Motor neuron (in vitro differentiated cells): ENCODE data around the gene CACFD1. TPM values are rescaled to one million over a fixed set of nuclear protein-coding genes. Genes with fewer than 3 reads are reported as not detected.
"Not testable (repeated sequence)": the region's sequence is repeated elsewhere in the genome, so short reads cannot be mapped to it uniquely, and the experiment has no call there.

ENCODE experiments used
- ATAC-seq, 8 experiments: fragments of 200-7000 bp; cut with Tn5 transposase; replicated peaks in 6 of 8; 2 replicates each; pipeline ENCODE4 v1.8.0; 2021; ENCODE audit warnings: mild to moderate bottlenecking in 8 of 8, moderate library complexity in 8 of 8
- H3K27ac ChIP-seq, 2 donors: fragments of 250-450 bp; sonication (Bioruptor Pico); 2 replicates each; pipeline ENCODE4 v1.9.0; 2021; ENCODE audit warnings: antibody characterized with exemption in 2 of 2, mild to moderate bottlenecking in 2 of 2, moderate library complexity in 1 of 2
- H3K4me1 ChIP-seq, 2 donors: fragments of 250-450 bp; sonication (Bioruptor Pico); replicated peaks in 1 of 2; 2 replicates each; pipeline ENCODE4 v1.6.1; 2021; ENCODE audit warnings: antibody characterized with exemption in 2 of 2, mild to moderate bottlenecking in 2 of 2, moderate library complexity in 1 of 2
- H3K4me3 ChIP-seq, 5 donors: fragments of 250-450 bp; sonication (Bioruptor Pico); 2 replicates each; pipeline ENCODE4 v1.9.0; 2021; ENCODE audit warnings: antibody characterized with exemption in 5 of 5, mild to moderate bottlenecking in 5 of 5, moderate library complexity in 4 of 5
- WGBS, 10 experiments: fragments of 450-650 bp; shearing (Covaris generic); methylation state at CpG; one replicate each; pipeline ENCODE4 v1.0.0; 2022; 5-methylcytosine and 5-hydroxymethylcytosine counted together
- in situ Hi-C, 9 experiments: fragments of 400-800 bp; cut with MboI; loops; one replicate each; pipeline ENCODE4 v1.15.0; 2021; ENCODE audit warnings: low sequenced_read_pairs in 9 of 9, low pct_unique_long_range_greater_than_20kb in 2 of 9; ENCODE audit not compliant: unreplicated experiment in 9 of 9
- total RNA-seq, 8 experiments: library from RNA; unstranded; fragments of 300-600 nt; gene quantifications; 2 replicates each; pipeline versions ENCODE4 v1.2.3 to v1.2.4, GENCODE V29; 2022

CACFD1 gene
- total RNA-seq, 8 experiments from 2014 or later: 8.5 to 32.0 (median 21.2) TPM

GRCh38 chr9:133448487-133448972 lies 11.2 kb upstream of the CACFD1 start:
- Histone ChIP-seq H3K4me3 (no peak overlapping the region), H3K4me1 (no peaks in the 10 kb centered on the region), H3K27ac (no peak overlapping the region)
- 40 to 100% (median 96%) methylated on average over 1 to 2 of the region's 13 CpGs; no CpG with 5 or more reads in 6 of the 10 experiments for WGBS, 10 experiments
- peak in 4 of 8 experiments; percentile 18 to 37 (median 28) for ATAC-seq
- in situ Hi-C loops: no loop called here

- no peak for ATAC-seq
These were observed 10.0 kb upstream of the CACFD1 start for GRCh38 chr9:133449760-133450159.

GRCh38 chr9:133451865-133452264 lies 7.9 kb upstream of the CACFD1 start:
- H3K27ac ChIP-seq, H3K4me3 ChIP-seq, ATAC-seq, H3K4me1 ChIP-seq, in situ Hi-C loops: not testable (repeated sequence)
- 77 to 100% (median 85%) methylated on average over 3 to 4 of the region's 5 CpGs; no CpG with 5 or more reads in 6 of the 10 experiments for WGBS, 10 experiments

More at GRCh38 chr9:133449760-133450159, 10.0 kb upstream of the CACFD1 start:
- H3K4me3 ChIP-seq: no peak overlapping the region
- no peaks in the 10 kb centered on the region for H3K4me1 ChIP-seq
- H3K27ac ChIP-seq: no peak overlapping the region
- 92 to 100% (median 100%) methylated on average over 1 to 2 of the region's 12 CpGs; no CpG with 5 or more reads in 3 of the 10 experiments for WGBS, 10 experiments
- in situ Hi-C loops: no loop called here

- no peak overlapping the region for H3K4me3 ChIP-seq
- in situ Hi-C loops: no loop called here
- no peaks in the 10 kb centered on the region for H3K4me1 ChIP-seq
- WGBS, 10 experiments: 20 to 100% (median 87%) methylated on average over 1 to 4 of the region's 7 CpGs; no CpG with 5 or more reads in 5 of the 10 experiments
- ATAC-seq: no peak
- H3K27ac ChIP-seq: no peak overlapping the region
These were observed 7.2 kb upstream of the CACFD1 start for GRCh38 chr9:133452562-133452961.

GRCh38 chr9:133453651-133454050 lies 6.1 kb upstream of the CACFD1 start:
- Histone ChIP-seq H3K4me3 (no peak overlapping the region), H3K4me1 (peaks cover 1 to 2% of the 10 kb centered on the region in 2 donors), H3K27ac (no peak overlapping the region)
- in situ Hi-C loops: no loop called here
- 40 to 100% (median 86%) methylated on average over 1 to 10 of the region's 11 CpGs; no CpG with 5 or more reads in 3 of the 10 experiments for WGBS, 10 experiments
- ATAC-seq: no peak

GRCh38 chr9:133454325-133454724 lies 5.5 kb upstream of the CACFD1 start:
- Histone ChIP-seq H3K4me3 (no peak overlapping the region), H3K27ac (no peak overlapping the region), H3K4me1 (peaks cover 5 to 7% of the 10 kb centered on the region in 2 donors)
- WGBS, 10 experiments: 64 to 100% (median 86%) methylated on average over 2 to 10 of the region's 19 CpGs; no CpG with 5 or more reads in 6 of the 10 experiments
- no peak for ATAC-seq
- in situ Hi-C loops: no loop called here

GRCh38 chr9:133454943-133455673 lies 4.7 kb upstream of the CACFD1 start:
- ATAC-seq: no peak
- WGBS, 10 experiments: 84 to 100% (median 93%) methylated on average over 1 to 6 of the region's 20 CpGs; no CpG with 5 or more reads in 6 of the 10 experiments
- Histone ChIP-seq H3K4me3 (no peak overlapping the region), H3K27ac (no peak overlapping the region), H3K4me1 (peaks cover 5 to 7% of the 10 kb centered on the region in 2 donors)
- in situ Hi-C loops: no loop called here

GRCh38 chr9:133455936-133456335 lies 3.8 kb upstream of the CACFD1 start:
- 55 to 88% methylated on average over 6 to 8 of the region's 11 CpGs; no CpG with 5 or more reads in 8 of the 10 experiments for WGBS, 10 experiments
- in situ Hi-C loops: no loop called here
- peaks cover 7 to 12% of the 10 kb centered on the region in 2 donors for H3K4me1 ChIP-seq
- no peak overlapping the region for H3K4me3 ChIP-seq
- ATAC-seq: no peak
- H3K27ac ChIP-seq: no peak overlapping the region

GRCh38 chr9:133456409-133456808 lies 3.4 kb upstream of the CACFD1 start:
- WGBS, 10 experiments: 67 to 100% (median 92%) methylated on average over 1 to 4 of the region's 9 CpGs; no CpG with 5 or more reads in 7 of the 10 experiments
- in situ Hi-C loops: no loop called here

GRCh38 chr9:133457233-133457632 lies 2.5 kb upstream of the CACFD1 start:
- in situ Hi-C loops: no loop called here
- H3K4me3 ChIP-seq: no peak overlapping the region
- peaks cover 17 to 22% of the 10 kb centered on the region in 2 donors for H3K4me1 ChIP-seq
- H3K27ac ChIP-seq: no peak overlapping the region
- no CpG with 5 or more reads among the region's 13 CpGs for WGBS, 10 experiments
- ATAC-seq: no peak

More at GRCh38 chr9:133456409-133456808, 3.4 kb upstream of the CACFD1 start:
- ATAC-seq: no peak
- Histone ChIP-seq H3K4me1 (peaks cover 12 to 17% of the 10 kb centered on the region in 2 donors), H3K4me3 (no peak overlapping the region), H3K27ac (no peak overlapping the region)

- no peak for ATAC-seq
- Histone ChIP-seq H3K4me1 (peaks cover 17 to 22% of the 10 kb centered on the region in 2 donors), H3K27ac (no peak overlapping the region), H3K4me3 (no peak overlapping the region)
- in situ Hi-C loops: no loop called here
- WGBS, 10 experiments: 60 to 100% (median 96%) methylated on average over 1 to 5 of the region's 11 CpGs; no CpG with 5 or more reads in 7 of the 10 experiments
These were observed 2.0 kb upstream of the CACFD1 start for GRCh38 chr9:133457748-133458147.

GRCh38 chr9:133458643-133459312 lies 1.0 kb upstream of the CACFD1 start:
- H3K4me1 ChIP-seq: peaks cover 17 to 22% of the 10 kb centered on the region in 2 donors
- H3K4me3 ChIP-seq: peak overlapping the region; percentile 67 to 97 (median 82)
- in situ Hi-C loops: no loop called here
- 57 to 100% (median 73%) methylated on average over 1 to 6 of the region's 16 CpGs; no CpG with 5 or more reads in 3 of the 10 experiments for WGBS, 10 experiments
- no peak for ATAC-seq
- peak overlapping the region; percentile 20 to 58 for H3K27ac ChIP-seq
